Measurements from ENCODE around the gene POU2F1.

GRCh38 chr1:167330601-167331293, 110.1 kb downstream of the POU2F1 start:
- TF ChIP-seq CTCF (IDR thresholded peaks at IDR 0.05; ENCODE audit: low read length): no peak
- no peak for TF ChIP-seq EZH2 (optimal IDR thresholded peaks at IDR 0.05; ENCODE audit: low read depth, low read length)
